Natural killer cell (primary cell): ENCODE measurements around the gene CYP39A1. TPM values are rescaled to one million over a fixed set of nuclear protein-coding genes. Genes with fewer than 3 reads are reported as not detected.

ENCODE experiments used
- ATAC-seq, 3 donors: fragments of 150-1000 bp in 2 of 3; fragments of 200-7000 bp in 1 of 3; cut with Tn5 transposase; 1 replicate in 1 of 3; 2 replicates in 2 of 3; pipeline ENCODE4 v1.10.0; 2021; ENCODE audit warnings: mild to moderate bottlenecking in 2 of 3, moderate library complexity in 2 of 3
- DNase-seq, 2 donors: peaks; one replicate each; pipeline versions ENCODE4 v3.0.0 to v3.0.0-alpha.2; 2013 to 2021; ENCODE audit warnings: mixed read lengths in 1 of 2
- H3K27ac ChIP-seq: one replicate; pipeline ENCODE4 v1.5.1; 2013; ENCODE audit warnings: mild to moderate bottlenecking, low read length
- H3K27me3 ChIP-seq: one replicate; pipeline ENCODE4 v1.6.1; 2013; ENCODE audit warnings: low read length; ENCODE audit not compliant: control insufficient read depth, insufficient read depth
- H3K36me3 ChIP-seq: one replicate; pipeline ENCODE4 v1.6.1; 2013; ENCODE audit warnings: low read length; ENCODE audit not compliant: control insufficient read depth, insufficient read depth
- H3K4me1 ChIP-seq: one replicate; pipeline ENCODE4 v1.6.1; 2013; ENCODE audit warnings: low read length; ENCODE audit not compliant: control insufficient read depth, insufficient read depth
- H3K4me3 ChIP-seq: one replicate; pipeline ENCODE4 v1.5.1; 2013; ENCODE audit warnings: low read length
- H3K9me3 ChIP-seq: one replicate; pipeline ENCODE4 v1.6.1; 2013; ENCODE audit warnings: low read length; ENCODE audit not compliant: control insufficient read depth, insufficient read depth
- H3K27ac Mint-ChIP-seq, 2 donors: one replicate each; pipeline ENCODE4 v1.8.0; 2022; ENCODE audit warnings: mild to moderate bottlenecking in 2 of 2, mixed read lengths in 2 of 2, moderate library complexity in 1 of 2
- H3K27me3 Mint-ChIP-seq, 2 donors: one replicate each; pipeline ENCODE4 v1.8.0; 2022; ENCODE audit warnings: low read depth in 2 of 2, mixed read lengths in 2 of 2
- H3K36me3 Mint-ChIP-seq: one replicate; pipeline ENCODE4 v1.8.0; 2022; ENCODE audit warnings: mixed read lengths
- H3K4me1 Mint-ChIP-seq, 2 donors: one replicate each; pipeline ENCODE4 v1.8.0; 2022; ENCODE audit warnings: mixed read lengths in 2 of 2
- H3K4me3 Mint-ChIP-seq: one replicate; pipeline ENCODE4 v1.8.0; 2022; ENCODE audit warnings: mild to moderate bottlenecking, moderate library complexity, mixed read lengths
- H3K9me3 Mint-ChIP-seq, 2 donors: one replicate each; pipeline ENCODE4 v1.8.0; 2022; ENCODE audit warnings: mixed read lengths in 2 of 2
- WGBS: methylation state at CpG from one replicate; pipeline ENCODE4 v1.1.7; 2013; ENCODE audit warnings: missing lambda C conversion rate; ENCODE audit not compliant: insufficient coverage; 5-methylcytosine and 5-hydroxymethylcytosine counted together
- intact Hi-C: fragments of 100-400 bp; cut with micrococcal nuclease; formaldehyde crosslinking; loops from one replicate; pipeline ENCODE4 v1.14.2; 2022
- total RNA-seq, 4 donors: library from RNA; stranded (reverse); fragments of 120-200 nt in 1 of 4; gene quantifications; one replicate each; pipeline versions ENCODE4 v1.2.3 to v1.2.4, GENCODE V29; 2013 to 2022
- TF ChIP-seq, protein P1 (sequence below): fragments of 200-600 bp; IDR thresholded peaks from one replicate; pipeline ENCODE4 v1.8.0; 2022; ENCODE audit warnings: antibody characterized with exemption

The CYP39A1 gene
- total RNA-seq, 3 donors from 2014 or later (not counting 1 experiment from before 2014, with no cell fraction given) = not detected

DNA sequence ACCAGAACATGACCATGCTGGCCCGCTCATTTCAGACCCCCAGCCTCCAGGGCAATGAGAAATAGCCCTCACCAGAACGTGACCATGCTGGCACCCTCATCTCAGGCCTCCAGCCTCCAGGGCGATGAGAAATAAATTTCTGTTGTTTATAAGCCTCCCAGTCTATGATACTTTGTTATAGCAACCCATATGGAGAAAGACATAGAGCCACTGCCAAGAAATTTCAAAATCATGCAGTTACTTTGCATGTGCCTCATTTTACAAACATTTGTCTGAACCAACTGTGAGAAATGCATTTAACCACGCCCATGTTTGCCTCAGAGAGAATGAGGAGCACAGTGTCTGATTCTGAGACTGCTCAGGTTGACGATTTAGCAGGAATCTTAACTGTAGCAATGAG lies 15.5 kb downstream of the CYP39A1 start:
- no peak overlapping the region for H3K4me3 ChIP-seq
- Mint-ChIP-seq H3K9me3 (no peaks in the 10 kb centered on the region), H3K36me3 (no peaks in the 10 kb centered on the region), H3K4me3 (no peak overlapping the region), H3K27me3 (peaks cover 7 to 11% of the 10 kb centered on the region in 2 donors), H3K27ac (no peak overlapping the region), H3K4me1 (no peaks in the 10 kb centered on the region)
- peaks cover 2% of the 10 kb centered on the region for H3K27me3 ChIP-seq
- TF ChIP-seq, protein P1, sequence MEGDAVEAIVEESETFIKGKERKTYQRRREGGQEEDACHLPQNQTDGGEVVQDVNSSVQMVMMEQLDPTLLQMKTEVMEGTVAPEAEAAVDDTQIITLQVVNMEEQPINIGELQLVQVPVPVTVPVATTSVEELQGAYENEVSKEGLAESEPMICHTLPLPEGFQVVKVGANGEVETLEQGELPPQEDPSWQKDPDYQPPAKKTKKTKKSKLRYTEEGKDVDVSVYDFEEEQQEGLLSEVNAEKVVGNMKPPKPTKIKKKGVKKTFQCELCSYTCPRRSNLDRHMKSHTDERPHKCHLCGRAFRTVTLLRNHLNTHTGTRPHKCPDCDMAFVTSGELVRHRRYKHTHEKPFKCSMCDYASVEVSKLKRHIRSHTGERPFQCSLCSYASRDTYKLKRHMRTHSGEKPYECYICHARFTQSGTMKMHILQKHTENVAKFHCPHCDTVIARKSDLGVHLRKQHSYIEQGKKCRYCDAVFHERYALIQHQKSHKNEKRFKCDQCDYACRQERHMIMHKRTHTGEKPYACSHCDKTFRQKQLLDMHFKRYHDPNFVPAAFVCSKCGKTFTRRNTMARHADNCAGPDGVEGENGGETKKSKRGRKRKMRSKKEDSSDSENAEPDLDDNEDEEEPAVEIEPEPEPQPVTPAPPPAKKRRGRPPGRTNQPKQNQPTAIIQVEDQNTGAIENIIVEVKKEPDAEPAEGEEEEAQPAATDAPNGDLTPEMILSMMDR = no peak
- intact Hi-C loops = no loop called here
- H3K4me1 ChIP-seq = no peaks in the 10 kb centered on the region
- DNase-seq (no peak), ATAC-seq (no peak)
- H3K27ac ChIP-seq = no peak overlapping the region
- H3K9me3 ChIP-seq = no peaks in the 10 kb centered on the region
- H3K36me3 ChIP-seq = no peaks in the 10 kb centered on the region
- 85% methylated on average over 5 of the region's 5 CpGs for WGBS

DNA sequence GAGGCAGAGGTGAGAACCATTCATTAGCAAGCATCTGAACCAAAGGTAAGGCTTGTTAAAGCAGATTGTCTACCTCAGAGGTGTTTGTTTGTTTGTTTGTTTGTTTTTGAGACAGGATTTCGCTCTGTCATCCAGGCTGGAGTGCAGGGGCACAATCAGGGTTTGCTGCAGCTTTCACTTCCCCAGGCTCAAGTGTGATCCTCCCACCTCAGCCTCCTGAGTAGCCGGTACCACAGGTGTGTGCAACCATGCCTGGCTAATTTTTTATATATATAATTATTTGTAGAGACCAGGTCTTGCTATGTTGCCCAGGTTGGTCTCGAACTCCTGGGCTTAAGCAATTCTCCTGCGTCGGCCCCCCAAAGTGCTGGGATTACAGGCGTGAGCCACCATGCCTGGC lies 17.2 kb downstream of the CYP39A1 start:
- WGBS = 89% methylated on average over 5 of the region's 6 CpGs
- no peak overlapping the region for H3K27ac ChIP-seq
- DNase-seq (no peak), ATAC-seq (no peak)
- no peak overlapping the region for H3K4me3 ChIP-seq
- Mint-ChIP-seq H3K9me3 (no peaks in the 10 kb centered on the region), H3K27ac (no peak overlapping the region), H3K36me3 (no peaks in the 10 kb centered on the region), H3K4me1 (no peaks in the 10 kb centered on the region), H3K4me3 (no peak overlapping the region), H3K27me3 (peaks cover 19 to 20% of the 10 kb centered on the region in 2 donors)
- no peaks in the 10 kb centered on the region for H3K36me3 ChIP-seq
- no peaks in the 10 kb centered on the region for H3K27me3 ChIP-seq
- H3K9me3 ChIP-seq = no peaks in the 10 kb centered on the region
- no peaks in the 10 kb centered on the region for H3K4me1 ChIP-seq
- intact Hi-C loops = no loop called here
- TF ChIP-seq, protein P1 = no peak

DNA sequence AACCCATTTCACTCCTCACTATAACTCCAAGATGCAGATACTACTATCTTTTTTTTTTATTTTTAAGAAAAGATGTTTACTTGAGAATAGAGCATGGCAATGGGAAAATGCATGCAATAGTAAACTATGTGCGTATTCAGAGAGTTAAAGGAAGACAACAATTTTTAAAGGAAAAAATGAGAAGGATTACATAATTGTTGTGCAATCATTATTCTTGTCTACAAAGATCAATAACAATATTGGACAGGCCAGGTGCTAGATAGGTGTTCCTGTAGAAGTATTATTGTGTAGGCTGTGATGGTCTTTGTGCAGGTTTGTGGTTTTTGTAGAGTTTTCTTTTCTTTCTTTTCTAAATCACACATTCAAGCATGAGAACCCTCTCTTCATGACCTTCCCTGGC lies 20.6 kb downstream of the CYP39A1 start:
- H3K27me3 Mint-ChIP-seq = peaks cover 15 to 18% of the 10 kb centered on the region in 2 donors
- H3K9me3 Mint-ChIP-seq = no peaks in the 10 kb centered on the region
- H3K36me3 ChIP-seq = no peaks in the 10 kb centered on the region
- H3K27ac ChIP-seq = no peak overlapping the region
- WGBS = 100% methylated on average over 1 of the region's 1 CpG
- ATAC-seq (no peak), DNase-seq (no peak)
- H3K4me3 ChIP-seq = no peak overlapping the region
- no peaks in the 10 kb centered on the region for H3K9me3 ChIP-seq
- no peaks in the 10 kb centered on the region for H3K27me3 ChIP-seq
- TF ChIP-seq, protein P1 = no peak
- H3K27ac Mint-ChIP-seq = no peak overlapping the region
- no peaks in the 10 kb centered on the region for H3K4me1 ChIP-seq
- intact Hi-C loops = no loop called here
- H3K4me3 Mint-ChIP-seq = no peak overlapping the region
- no peaks in the 10 kb centered on the region for H3K36me3 Mint-ChIP-seq
- H3K4me1 Mint-ChIP-seq = no peaks in the 10 kb centered on the region

DNA sequence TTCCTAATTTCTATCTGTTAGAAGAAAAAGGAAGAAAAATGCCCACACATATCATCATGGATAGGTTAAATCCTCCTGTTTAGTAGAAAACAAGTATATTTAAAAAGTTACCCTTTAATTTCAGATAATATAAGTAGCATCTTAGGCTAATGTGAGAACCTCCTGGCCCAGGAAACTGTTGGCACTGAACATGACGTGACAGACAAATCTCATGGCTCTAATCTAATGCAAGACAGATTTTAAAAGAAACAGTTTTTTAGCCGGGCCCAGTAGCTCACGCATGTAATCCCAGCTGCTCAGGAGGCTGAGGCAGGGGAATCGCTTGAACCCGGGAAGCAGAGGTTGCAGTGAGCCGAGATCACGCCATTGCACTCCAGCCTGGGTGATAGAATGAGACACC lies 22.9 kb downstream of the CYP39A1 start:
- intact Hi-C loops = loop anchor here (5.0 kb wide), 1 partner anchor 697 kb away; no protein-coding TSS in a partner anchor
- H3K36me3 Mint-ChIP-seq = no peaks in the 10 kb centered on the region
- DNase-seq = no peak
- no peaks in the 10 kb centered on the region for H3K9me3 Mint-ChIP-seq
- peaks cover 22 to 25% of the 10 kb centered on the region in 2 donors for H3K27me3 Mint-ChIP-seq
- WGBS = 96% methylated on average over 7 of the region's 7 CpGs
- H3K4me3 ChIP-seq = no peak overlapping the region
- ATAC-seq = no peak
- H3K36me3 ChIP-seq = no peaks in the 10 kb centered on the region
- no peak overlapping the region for H3K4me3 Mint-ChIP-seq
- no peak overlapping the region for H3K27ac ChIP-seq
- no peaks in the 10 kb centered on the region for H3K9me3 ChIP-seq
- H3K4me1 Mint-ChIP-seq = no peaks in the 10 kb centered on the region
- no peaks in the 10 kb centered on the region for H3K4me1 ChIP-seq
- no peak overlapping the region for H3K27ac Mint-ChIP-seq
- TF ChIP-seq, protein P1 = no peak
- no peaks in the 10 kb centered on the region for H3K27me3 ChIP-seq
